ENCODE measurements around the gene COG5. TPM values are rescaled to one million over a fixed set of nuclear protein-coding genes. Genes with fewer than 3 reads are reported as not detected.

Gene COG5
- total RNA-seq, 1 experiment from 2014 or later: 32.2 TPM

DNA sequence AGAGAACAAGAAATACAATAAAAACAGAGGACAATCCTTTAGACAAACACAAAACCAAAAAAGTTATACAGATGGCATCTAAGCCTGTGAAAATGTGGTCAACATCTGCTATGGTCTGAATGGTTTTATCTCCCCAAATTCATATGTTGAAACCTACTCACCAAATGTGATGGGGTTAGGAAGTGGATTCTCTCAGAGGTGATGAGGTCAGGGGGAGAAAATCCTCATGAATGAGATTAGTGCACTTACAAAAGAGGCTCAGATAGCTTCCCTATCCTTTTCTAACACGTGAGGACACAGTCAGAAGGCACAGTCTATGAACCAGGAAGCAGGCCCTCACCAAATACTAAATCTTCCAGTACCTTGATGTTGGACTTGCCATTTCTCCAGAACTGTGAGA, 241.7 kb downstream of the COG5 start:
- no TSS peak for BruUV-seq (replicated peaks)

DNA sequence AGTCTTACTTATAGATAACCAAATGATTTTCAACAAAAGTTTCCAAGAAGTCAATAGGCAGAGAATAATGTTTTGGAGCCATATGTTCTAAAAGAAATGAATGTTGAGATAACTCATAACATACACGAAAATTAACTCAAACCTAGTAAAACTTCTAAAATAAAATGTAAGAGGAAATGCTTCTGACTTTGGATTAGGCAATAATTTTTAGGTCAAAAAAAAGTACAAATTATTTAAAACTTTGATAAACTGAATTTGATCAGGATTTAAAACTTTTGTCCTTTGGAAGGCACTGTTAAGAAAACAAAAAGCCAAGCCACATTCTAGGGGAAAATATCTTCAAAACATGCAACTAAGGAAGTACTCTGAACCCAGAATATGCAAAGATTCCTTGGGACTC, 242.1 kb downstream of the COG5 start:
- CTCF ChIA-PET: no interaction called here
- TF ChIP-seq EZH2 (IDR thresholded peaks at IDR 0.05; ENCODE audit: borderline replicate concordance, low read depth, low read length, poor library complexity, severe bottlenecking): no peak
- TF ChIP-seq, protein P1, sequence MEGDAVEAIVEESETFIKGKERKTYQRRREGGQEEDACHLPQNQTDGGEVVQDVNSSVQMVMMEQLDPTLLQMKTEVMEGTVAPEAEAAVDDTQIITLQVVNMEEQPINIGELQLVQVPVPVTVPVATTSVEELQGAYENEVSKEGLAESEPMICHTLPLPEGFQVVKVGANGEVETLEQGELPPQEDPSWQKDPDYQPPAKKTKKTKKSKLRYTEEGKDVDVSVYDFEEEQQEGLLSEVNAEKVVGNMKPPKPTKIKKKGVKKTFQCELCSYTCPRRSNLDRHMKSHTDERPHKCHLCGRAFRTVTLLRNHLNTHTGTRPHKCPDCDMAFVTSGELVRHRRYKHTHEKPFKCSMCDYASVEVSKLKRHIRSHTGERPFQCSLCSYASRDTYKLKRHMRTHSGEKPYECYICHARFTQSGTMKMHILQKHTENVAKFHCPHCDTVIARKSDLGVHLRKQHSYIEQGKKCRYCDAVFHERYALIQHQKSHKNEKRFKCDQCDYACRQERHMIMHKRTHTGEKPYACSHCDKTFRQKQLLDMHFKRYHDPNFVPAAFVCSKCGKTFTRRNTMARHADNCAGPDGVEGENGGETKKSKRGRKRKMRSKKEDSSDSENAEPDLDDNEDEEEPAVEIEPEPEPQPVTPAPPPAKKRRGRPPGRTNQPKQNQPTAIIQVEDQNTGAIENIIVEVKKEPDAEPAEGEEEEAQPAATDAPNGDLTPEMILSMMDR (conservative IDR thresholded peaks at IDR 0.05; ENCODE audit: low read depth, low read length): no peak
- no TSS peak for BruUV-seq (replicated peaks)
- intact Hi-C loops (cut with micrococcal nuclease; ENCODE audit: unreplicated experiment): no loop called here
- no peak for DNase-seq (ENCODE audit: low spot score)
- no peaks in the 10 kb centered on the region for H3K36me3 ChIP-seq (ENCODE audit: insufficient read depth, low read length, poor library complexity, severe bottlenecking)
- POLR2A ChIA-PET (ENCODE audit: low non-redundant PET): no interaction called here
- H3K27ac ChIP-seq (ENCODE audit: low read depth, low read length, poor library complexity, severe bottlenecking): no peak overlapping the region
- no peaks in the 10 kb centered on the region for H3K27me3 ChIP-seq (replicated peaks; ENCODE audit: insufficient read depth, low read depth, low read length, poor library complexity)
- no peak overlapping the region for H3K4me3 ChIP-seq (ENCODE audit: low read depth, low read length, poor library complexity, severe bottlenecking)
- no peaks in the 10 kb centered on the region for H3K4me1 ChIP-seq (ENCODE audit: insufficient read depth, low read length, poor library complexity, severe bottlenecking)
- H3K9me3 ChIP-seq (ENCODE audit: low read depth, low read length, poor library complexity, severe bottlenecking): no peaks in the 10 kb centered on the region

More for the DNA sequence above, 241.7 kb downstream of the COG5 start:
- intact Hi-C loops (cut with micrococcal nuclease; ENCODE audit: unreplicated experiment): no loop called here
- no peaks in the 10 kb centered on the region for H3K36me3 ChIP-seq (ENCODE audit: insufficient read depth, low read length, poor library complexity, severe bottlenecking)
- ChIA-PET POLR2A (ENCODE audit: low non-redundant PET) (no interaction called here), CTCF (no interaction called here)
- H3K9me3 ChIP-seq (ENCODE audit: low read depth, low read length, poor library complexity, severe bottlenecking): no peaks in the 10 kb centered on the region
- no peaks in the 10 kb centered on the region for H3K4me1 ChIP-seq (ENCODE audit: insufficient read depth, low read length, poor library complexity, severe bottlenecking)
- H3K27me3 ChIP-seq (replicated peaks; ENCODE audit: insufficient read depth, low read depth, low read length, poor library complexity): no peaks in the 10 kb centered on the region
- TF ChIP-seq, protein P1 (conservative IDR thresholded peaks at IDR 0.05; ENCODE audit: low read depth, low read length): no peak
- TF ChIP-seq EZH2 (IDR thresholded peaks at IDR 0.05; ENCODE audit: borderline replicate concordance, low read depth, low read length, poor library complexity, severe bottlenecking): no peak
- H3K27ac ChIP-seq (ENCODE audit: low read depth, low read length, poor library complexity, severe bottlenecking): no peak overlapping the region
- no peak overlapping the region for H3K4me3 ChIP-seq (ENCODE audit: low read depth, low read length, poor library complexity, severe bottlenecking)
- DNase-seq (ENCODE audit: low spot score): no peak

DNA sequence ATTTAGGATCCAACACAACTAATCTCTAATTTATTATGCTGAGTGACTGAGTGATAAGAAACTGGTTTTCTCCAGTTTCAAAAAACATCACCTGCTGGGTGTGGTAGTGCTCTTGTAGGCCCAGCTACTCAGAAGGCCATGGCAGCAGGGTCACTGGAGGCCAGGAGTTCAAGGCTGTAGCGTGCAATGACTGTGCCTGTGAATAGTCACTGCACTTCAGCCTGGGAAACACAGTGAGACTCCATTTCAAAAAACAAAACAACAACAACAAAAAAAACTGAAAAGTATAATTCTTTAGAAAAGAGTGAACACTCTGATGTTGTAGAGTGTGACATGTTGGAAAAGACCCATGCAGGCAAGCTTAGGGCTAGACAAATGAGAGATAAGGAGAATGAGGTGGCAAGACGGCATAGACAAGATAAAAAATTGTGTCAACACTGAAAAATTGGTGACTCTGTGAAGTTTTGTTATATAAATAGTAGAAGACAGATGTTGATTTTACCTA, 243.9 kb downstream of the COG5 start:
- Histone ChIP-seq H3K9me3 (ENCODE audit: low read depth, low read length, poor library complexity, severe bottlenecking) (no peaks in the 10 kb centered on the region), H3K4me3 (ENCODE audit: low read depth, low read length, poor library complexity, severe bottlenecking) (no peak overlapping the region), H3K27me3 (replicated peaks; ENCODE audit: insufficient read depth, low read depth, low read length, poor library complexity) (no peaks in the 10 kb centered on the region), H3K4me1 (ENCODE audit: insufficient read depth, low read length, poor library complexity, severe bottlenecking) (peaks cover 12% of the 10 kb centered on the region), H3K36me3 (ENCODE audit: insufficient read depth, low read length, poor library complexity, severe bottlenecking) (no peaks in the 10 kb centered on the region), H3K27ac (ENCODE audit: low read depth, low read length, poor library complexity, severe bottlenecking) (no peak overlapping the region)
- intact Hi-C loops (cut with micrococcal nuclease; ENCODE audit: unreplicated experiment): no loop called here
- TF ChIP-seq EZH2 (IDR thresholded peaks at IDR 0.05; ENCODE audit: borderline replicate concordance, low read depth, low read length, poor library complexity, severe bottlenecking): no peak
- TF ChIP-seq, protein P1 (conservative IDR thresholded peaks at IDR 0.05; ENCODE audit: low read depth, low read length): no peak
- POLR2A ChIA-PET (ENCODE audit: low non-redundant PET): no interaction called here
- no peak for DNase-seq (ENCODE audit: low spot score)
- CTCF ChIA-PET: no interaction called here
- no TSS peak for BruUV-seq (replicated peaks)
